ENCODE results near the gene EIF3D. TPM values are rescaled to one million over a fixed set of nuclear protein-coding genes. Genes with fewer than 3 reads are reported as not detected.

Gene EIF3D
- total RNA-seq, 1 donor: 389 TPM

- no peak overlapping the region for H3K4me3 ChIP-seq (ENCODE audit: low read length)
- H3K4me1 ChIP-seq (ENCODE audit: insufficient read depth, low read length): peaks cover 47% of the 10 kb centered on the region
- no peaks in the 10 kb centered on the region for H3K27me3 ChIP-seq (ENCODE audit: insufficient read depth, low read length)
- no peaks in the 10 kb centered on the region for H3K9me3 ChIP-seq (ENCODE audit: low read depth, low read length)
Measured at GRCh38 chr22:36467946-36468345, 61.0 kb downstream of the EIF3D start.

GRCh38 chr22:36467042-36467810 lies 61.7 kb downstream of the EIF3D start:
- no peaks in the 10 kb centered on the region for H3K9me3 ChIP-seq (ENCODE audit: low read depth, low read length)
- peaks cover 47% of the 10 kb centered on the region for H3K4me1 ChIP-seq (ENCODE audit: insufficient read depth, low read length)
- H3K27me3 ChIP-seq (ENCODE audit: insufficient read depth, low read length): no peaks in the 10 kb centered on the region
- no peak overlapping the region for H3K4me3 ChIP-seq (ENCODE audit: low read length)

- Histone ChIP-seq H3K4me3 (ENCODE audit: low read length) (no peak overlapping the region), H3K27me3 (ENCODE audit: insufficient read depth, low read length) (no peaks in the 10 kb centered on the region), H3K4me1 (ENCODE audit: insufficient read depth, low read length) (peaks cover 47% of the 10 kb centered on the region), H3K9me3 (ENCODE audit: low read depth, low read length) (no peaks in the 10 kb centered on the region)
Measured at GRCh38 chr22:36466258-36466657, 62.7 kb downstream of the EIF3D start.

- Histone ChIP-seq H3K4me3 (ENCODE audit: low read length) (no peak overlapping the region), H3K4me1 (ENCODE audit: insufficient read depth, low read length) (peaks cover 46% of the 10 kb centered on the region), H3K27me3 (ENCODE audit: insufficient read depth, low read length) (no peaks in the 10 kb centered on the region), H3K9me3 (ENCODE audit: low read depth, low read length) (no peaks in the 10 kb centered on the region)
Measured at GRCh38 chr22:36465232-36466021, 63.5 kb downstream of the EIF3D start.

- Histone ChIP-seq H3K9me3 (ENCODE audit: low read depth, low read length) (no peaks in the 10 kb centered on the region), H3K4me3 (ENCODE audit: low read length) (no peak overlapping the region), H3K4me1 (ENCODE audit: insufficient read depth, low read length) (peaks cover 39% of the 10 kb centered on the region), H3K27me3 (ENCODE audit: insufficient read depth, low read length) (no peaks in the 10 kb centered on the region)
Measured at GRCh38 chr22:36464715-36465231, 64.2 kb downstream of the EIF3D start.

GRCh38 chr22:36463783-36464184 lies 65.2 kb downstream of the EIF3D start:
- Histone ChIP-seq H3K9me3 (ENCODE audit: low read depth, low read length) (no peaks in the 10 kb centered on the region), H3K4me3 (ENCODE audit: low read length) (no peak overlapping the region), H3K27me3 (ENCODE audit: insufficient read depth, low read length) (no peaks in the 10 kb centered on the region), H3K4me1 (ENCODE audit: insufficient read depth, low read length) (peaks cover 33% of the 10 kb centered on the region)

GRCh38 chr22:36461665-36462649 lies 67.0 kb downstream of the EIF3D start:
- Histone ChIP-seq H3K27me3 (ENCODE audit: insufficient read depth, low read length) (no peaks in the 10 kb centered on the region), H3K4me1 (ENCODE audit: insufficient read depth, low read length) (peaks cover 17% of the 10 kb centered on the region), H3K4me3 (ENCODE audit: low read length) (no peak overlapping the region), H3K9me3 (ENCODE audit: low read depth, low read length) (no peaks in the 10 kb centered on the region)

Other genes starting within 250 kb of the EIF3D start
- 340 TPM for gene MYH9, start 141.2 kb downstream of the EIF3D start, total RNA-seq
- 10.9 TPM for gene TXN2, start 47.5 kb downstream of the EIF3D start, total RNA-seq
- 1.3 TPM for gene FOXRED2, start 22.1 kb downstream of the EIF3D start, total RNA-seq
- gene CACNG2, start 174.6 kb upstream of the EIF3D start, total RNA-seq: not detected
- gene IFT27, start 247.0 kb upstream of the EIF3D start, total RNA-seq: 1.6 TPM

Data from mononuclear cell (primary cell).